Measurements from ENCODE around the gene PIK3R6.

PIK3R6 gene

GRCh38 chr17:8797621-8798175 is 69.8 kb downstream of the PIK3R6 start:
- no peak for TF ChIP-seq CTCF (IDR thresholded peaks at IDR 0.05; ENCODE audit: low read depth, low read length)
- DNase-seq (ENCODE audit: extremely low read depth, low read depth) = no peak

GRCh38 chr17:8794636-8795035 is 72.8 kb downstream of the PIK3R6 start:
- TF ChIP-seq CTCF (IDR thresholded peaks at IDR 0.05; ENCODE audit: low read depth, low read length) = no peak
- no peak for DNase-seq (ENCODE audit: extremely low read depth, low read depth)

GRCh38 chr17:8793649-8794048 is 73.8 kb downstream of the PIK3R6 start:
- no peak for DNase-seq (ENCODE audit: extremely low read depth, low read depth)
- TF ChIP-seq CTCF (IDR thresholded peaks at IDR 0.05; ENCODE audit: low read depth, low read length) = no peak

- DNase-seq (ENCODE audit: extremely low read depth, low read depth) = no peak
- no peak for TF ChIP-seq CTCF (IDR thresholded peaks at IDR 0.05; ENCODE audit: low read depth, low read length)
These were observed 74.8 kb downstream of the PIK3R6 start for GRCh38 chr17:8792646-8793045.

GRCh38 chr17:8791910-8792270 is 75.6 kb downstream of the PIK3R6 start:
- TF ChIP-seq CTCF (IDR thresholded peaks at IDR 0.05; ENCODE audit: low read depth, low read length) = no peak
- no peak for DNase-seq (ENCODE audit: extremely low read depth, low read depth)

GRCh38 chr17:8791248-8791909 is 76.1 kb downstream of the PIK3R6 start:
- TF ChIP-seq CTCF (IDR thresholded peaks at IDR 0.05; ENCODE audit: low read depth, low read length) = no peak

GRCh38 chr17:8789743-8790142 is 77.7 kb downstream of the PIK3R6 start:
- DNase-seq (ENCODE audit: extremely low read depth, low read depth) = no peak
- TF ChIP-seq CTCF (IDR thresholded peaks at IDR 0.05; ENCODE audit: low read depth, low read length) = no peak

More at GRCh38 chr17:8791248-8791909, 76.1 kb downstream of the PIK3R6 start:
- no peak for DNase-seq (ENCODE audit: extremely low read depth, low read depth)

Measured in AG09319 (cell line).